HepG2 (cell line): ENCODE measurements around the gene ADGRV1. TPM values are rescaled to one million over a fixed set of nuclear protein-coding genes. Genes with fewer than 3 reads are reported as not detected.
A peak's percentile ranks its signal among the peaks of the same experiment; 100 is the strongest.

Source experiments
- ATAC-seq: fragments of 200-7000 bp; cut with Tn5 transposase; 3 replicates; pipeline ENCODE4 v1.9.1; 2020; ENCODE audit warnings: mild to moderate bottlenecking, moderate library complexity
- BruUV-seq: library from RNA; stranded (reverse); fragments of 400-500 nt; replicated peaks from 2 replicates; lab custom pipeline; 2021; lab: Mats Ljungman, UMichigan
- CTCF ChIA-PET: fragments of 300-600 bp; formaldehyde crosslinking; extraction: SDS; loops from one replicate; lab custom pipeline; 2021; ENCODE audit warnings: low total read pairs, inconsistent platforms, low intra/inter-chr PET ratio; lab: Yijun Ruan, JAX
- POLR2A ChIA-PET: fragments of 350-600 bp; sonication (Branson Sonifier 250); formaldehyde crosslinking; loops from one replicate; lab custom pipeline; 2020; ENCODE audit warnings: antibody characterized with exemption, inconsistent platforms; lab: Yijun Ruan, JAX
- DNase-seq: peaks from one replicate; pipeline ENCODE4 v3.0.0-alpha.2; 2015; ENCODE audit warnings: low spot score
- FAIRE-seq: peaks from 3 replicates; lab custom pipeline; 2011; peaks lifted over from hg19 to GRCh38; lab: Jason Lieb, UNC
- H2AFZ ChIP-seq: one replicate; pipeline ENCODE4 v1.6.1; 2011; ENCODE audit warnings: low read length, inconsistent platforms
- H3K27ac ChIP-seq: fragments of 300-600 bp; 3 replicates; pipeline ENCODE4 v1.8.0; 2011; ENCODE audit warnings: mixed run types, mild to moderate bottlenecking, mixed read lengths, low read length, inconsistent platforms; ENCODE audit not compliant: insufficient read depth; ENCODE audit errors: extremely low read length
- H3K27me3 ChIP-seq, 2 experiments: fragments of 200-600 bp in 1 of 2; 2 replicates in 1 of 2; 3 replicates in 1 of 2; pipeline versions ENCODE4 v1.6.0 to v1.8.0; 2011; ENCODE audit warnings: low read length in 2 of 2, mild to moderate bottlenecking in 2 of 2, moderate library complexity in 2 of 2, inconsistent platforms in 1 of 2; ENCODE audit not compliant: insufficient read depth in 2 of 2, control insufficient read depth in 1 of 2
- H3K36me3 ChIP-seq, 2 experiments: fragments of 200-600 bp in 1 of 2; replicated peaks in 1 of 2; 2 replicates in 1 of 2; 3 replicates in 1 of 2; pipeline versions ENCODE4 v1.5.1 to v1.8.0; 2011; ENCODE audit warnings: low read length in 2 of 2, inconsistent platforms in 1 of 2; ENCODE audit not compliant: insufficient read depth in 2 of 2, control insufficient read depth in 1 of 2
- H3K4me1 ChIP-seq: 2 replicates; pipeline ENCODE4 v1.5.1; 2012; ENCODE audit warnings: low read length, inconsistent platforms; ENCODE audit not compliant: insufficient read depth
- H3K4me2 ChIP-seq: 2 replicates; pipeline ENCODE4 v1.6.0; 2011; ENCODE audit warnings: low read depth, low read length, inconsistent platforms
- H3K4me3 ChIP-seq, 3 experiments: fragments of 200-600 bp in 1 of 3; sonication (generic), shearing (Covaris generic) in 1 of 3; replicated peaks in 1 of 3; 2 replicates each; pipeline ENCODE4 v1.5.1; 2011 to 2016; ENCODE audit warnings: low read length in 3 of 3, inconsistent platforms in 2 of 3, low read depth in 2 of 3, mild to moderate bottlenecking in 2 of 3, control low read depth in 1 of 3, mixed read lengths in 1 of 3; ENCODE audit not compliant: insufficient read depth in 1 of 3
- H3K79me2 ChIP-seq: one replicate; pipeline ENCODE4 v1.6.1; 2011; ENCODE audit warnings: low read length, inconsistent platforms; ENCODE audit not compliant: insufficient read depth
- H3K9ac ChIP-seq: 2 replicates; pipeline ENCODE4 v1.6.0; 2011; ENCODE audit warnings: mild to moderate bottlenecking, low read depth, low read length, inconsistent platforms; ENCODE audit not compliant: insufficient read depth
- H3K9me3 ChIP-seq: 2 replicates; pipeline ENCODE4 v1.5.1; 2012; ENCODE audit warnings: mild to moderate bottlenecking, low read length
- H4K20me1 ChIP-seq: 2 replicates; pipeline ENCODE4 v1.6.0; 2011; ENCODE audit warnings: inconsistent platforms, mild to moderate bottlenecking, low read length, moderate library complexity; ENCODE audit not compliant: insufficient read depth
- CEBPB ChIP-seq: IDR thresholded peaks from 2 replicates; pipeline ENCODE4 v1.6.1; 2011; ENCODE audit warnings: low read depth, low read length, improper control_type of control experiment, borderline replicate concordance
- HNF4G ChIP-seq, 2 experiments: sonication (generic) in 1 of 2; formaldehyde crosslinking in 1 of 2; IDR thresholded peaks; 2 replicates each; pipeline versions ENCODE4 v1.4.0 to v1.6.1; 2011 to 2020; ENCODE audit warnings: borderline replicate concordance in 2 of 2, low read depth in 2 of 2, mild to moderate bottlenecking in 2 of 2, low read length in 1 of 2, missing genetic modification reagents in 1 of 2, moderate library complexity in 1 of 2
- whole genome bisulfite sequencing: methylation state at CpG from one replicate; pipeline ENCODE4 v1.1.6; 2017; ENCODE audit warnings: low lambda C conversion rate; 5-methylcytosine and 5-hydroxymethylcytosine counted together
- in situ Hi-C: cut with HindIII; loops from 2 replicates; pipeline ENCODE4 v1.10.0; 2017; ENCODE audit warnings: low pct_unique_long_range_greater_than_20kb; ENCODE audit not compliant: extremely low pct_ligation_motif_present
- intact Hi-C: fragments of 100-400 bp; cut with micrococcal nuclease; formaldehyde crosslinking; loops from one replicate; pipeline ENCODE4 v1.10.0; 2022; ENCODE audit not compliant: unreplicated experiment
- polyA plus RNA-seq, 8 experiments: library from polyadenylated mRNA; depleted of rRNA in 3 of 8; stranded (reverse) in 7 of 8; unstranded in 1 of 8; fragments of >200 nt; fragmentation: Illumina TruSeq in 4 of 8; extraction: Trizol in 4 of 8; gene quantifications; 2 replicates each; pipeline versions ENCODE4 v1.2.1 to v1.2.3, GENCODE V29; 2011 to 2016; ENCODE audit warnings: low read depth in 4 of 8, missing spikeins in 1 of 8, mixed read lengths in 1 of 8; ENCODE audit not compliant: insufficient read depth in 1 of 8
- total RNA-seq, 5 experiments: library from RNA; depleted of rRNA; stranded (reverse); fragments of >200 nt; fragmentation: Illumina TruSeq; extraction: Trizol; gene quantifications; 2 replicates each; pipeline ENCODE4 v1.2.3, GENCODE V29; 2016; ENCODE audit warnings: low read depth in 1 of 5
- TF ChIP-seq, protein P1 (sequence below): IDR thresholded peaks from 2 replicates; pipeline ENCODE4 v1.4.0; 2020; ENCODE audit warnings: mild to moderate bottlenecking, missing genetic modification reagents

ADGRV1 gene
- total and polyA plus RNA-seq, 2 of the 13 experiments (the other 11 are each of a cell fraction or from before 2014, with no cell fraction given): 1.7 to 3.9 TPM

DNA sequence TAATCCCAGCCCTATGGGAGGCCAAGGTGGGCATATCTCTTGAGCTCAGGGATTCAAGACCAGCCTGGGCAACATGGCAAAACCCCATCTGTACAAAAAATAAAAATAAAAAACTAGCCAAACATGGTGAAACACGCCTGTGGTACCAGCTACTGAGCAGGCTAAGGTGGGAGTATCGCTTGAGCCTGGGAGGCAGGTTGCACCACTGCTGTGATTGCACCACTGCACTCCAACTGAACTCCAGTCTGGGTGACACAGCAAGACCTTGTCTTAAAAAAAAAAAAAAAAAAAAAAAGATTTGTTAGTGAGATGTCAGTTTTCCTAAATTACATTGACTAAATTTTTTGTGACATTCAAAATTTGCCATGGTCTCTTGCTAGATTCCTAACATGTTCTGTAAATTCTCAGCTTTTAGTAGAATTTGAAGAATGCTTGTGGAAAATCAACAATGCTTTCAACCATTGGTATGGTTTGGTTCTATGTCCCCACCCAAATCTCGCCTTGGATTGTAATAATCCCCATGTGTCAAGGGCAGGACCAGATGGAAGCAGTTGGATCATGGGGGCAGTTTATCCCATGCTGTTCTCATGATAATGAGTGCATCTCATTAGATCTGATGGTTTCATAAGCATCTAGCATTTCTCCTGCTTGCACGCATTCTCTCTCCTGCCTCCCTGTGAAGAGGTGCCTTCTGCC, 588.5 kb downstream of the ADGRV1 start:
- Histone ChIP-seq H3K27me3 (no peaks in the 10 kb centered on the region; a peak in 1 of 5 replicates), H4K20me1 (no peaks in the 10 kb centered on the region), H3K79me2 (no peaks in the 10 kb centered on the region), H3K4me1 (no peaks in the 10 kb centered on the region), H3K36me3 (no peaks in the 10 kb centered on the region), H3K9me3 (peaks cover 11% of the 10 kb centered on the region), H3K4me3 (no peak overlapping the region), H3K4me2 (no peak overlapping the region), H3K27ac (no peak overlapping the region), H2AFZ (no peak overlapping the region), H3K9ac (no peak overlapping the region)
- intact Hi-C loops (no loop called here), in situ Hi-C loops (no loop called here)
- DNase-seq: no peak
- no peak for TF ChIP-seq HNF4G (IDR thresholded peaks at IDR 0.05; ENCODE audit: borderline replicate concordance, low read depth, low read length)
- TF ChIP-seq HNF4G (CRISPR knock-in tag; IDR thresholded peaks at IDR 0.05; ENCODE audit: borderline replicate concordance, low read depth): no peak
- TF ChIP-seq CEBPB: peak; percentile 37; the same call in 1 of the 2 replicates
- TF ChIP-seq, protein P1, sequence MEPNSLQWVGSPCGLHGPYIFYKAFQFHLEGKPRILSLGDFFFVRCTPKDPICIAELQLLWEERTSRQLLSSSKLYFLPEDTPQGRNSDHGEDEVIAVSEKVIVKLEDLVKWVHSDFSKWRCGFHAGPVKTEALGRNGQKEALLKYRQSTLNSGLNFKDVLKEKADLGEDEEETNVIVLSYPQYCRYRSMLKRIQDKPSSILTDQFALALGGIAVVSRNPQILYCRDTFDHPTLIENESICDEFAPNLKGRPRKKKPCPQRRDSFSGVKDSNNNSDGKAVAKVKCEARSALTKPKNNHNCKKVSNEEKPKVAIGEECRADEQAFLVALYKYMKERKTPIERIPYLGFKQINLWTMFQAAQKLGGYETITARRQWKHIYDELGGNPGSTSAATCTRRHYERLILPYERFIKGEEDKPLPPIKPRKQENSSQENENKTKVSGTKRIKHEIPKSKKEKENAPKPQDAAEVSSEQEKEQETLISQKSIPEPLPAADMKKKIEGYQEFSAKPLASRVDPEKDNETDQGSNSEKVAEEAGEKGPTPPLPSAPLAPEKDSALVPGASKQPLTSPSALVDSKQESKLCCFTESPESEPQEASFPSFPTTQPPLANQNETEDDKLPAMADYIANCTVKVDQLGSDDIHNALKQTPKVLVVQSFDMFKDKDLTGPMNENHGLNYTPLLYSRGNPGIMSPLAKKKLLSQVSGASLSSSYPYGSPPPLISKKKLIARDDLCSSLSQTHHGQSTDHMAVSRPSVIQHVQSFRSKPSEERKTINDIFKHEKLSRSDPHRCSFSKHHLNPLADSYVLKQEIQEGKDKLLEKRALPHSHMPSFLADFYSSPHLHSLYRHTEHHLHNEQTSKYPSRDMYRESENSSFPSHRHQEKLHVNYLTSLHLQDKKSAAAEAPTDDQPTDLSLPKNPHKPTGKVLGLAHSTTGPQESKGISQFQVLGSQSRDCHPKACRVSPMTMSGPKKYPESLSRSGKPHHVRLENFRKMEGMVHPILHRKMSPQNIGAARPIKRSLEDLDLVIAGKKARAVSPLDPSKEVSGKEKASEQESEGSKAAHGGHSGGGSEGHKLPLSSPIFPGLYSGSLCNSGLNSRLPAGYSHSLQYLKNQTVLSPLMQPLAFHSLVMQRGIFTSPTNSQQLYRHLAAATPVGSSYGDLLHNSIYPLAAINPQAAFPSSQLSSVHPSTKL (CRISPR knock-in tag): no peak
- POLR2A ChIA-PET: no interaction called here
- 58% methylated on average over 4 of the region's 4 CpGs for WGBS
- FAIRE-seq: no peak
- CTCF ChIA-PET: no interaction called here
- ATAC-seq: no peak; the same call in 2 of the 3 replicates
- BruUV-seq: no TSS peak
